DMS79 (cell line): ENCODE results near the gene SNRPB.

Source experiments
- DNase-seq: peaks from one replicate; lab custom pipeline; 2025; lab: John Stamatoyannopoulos, UW

The SNRPB gene

DNA sequence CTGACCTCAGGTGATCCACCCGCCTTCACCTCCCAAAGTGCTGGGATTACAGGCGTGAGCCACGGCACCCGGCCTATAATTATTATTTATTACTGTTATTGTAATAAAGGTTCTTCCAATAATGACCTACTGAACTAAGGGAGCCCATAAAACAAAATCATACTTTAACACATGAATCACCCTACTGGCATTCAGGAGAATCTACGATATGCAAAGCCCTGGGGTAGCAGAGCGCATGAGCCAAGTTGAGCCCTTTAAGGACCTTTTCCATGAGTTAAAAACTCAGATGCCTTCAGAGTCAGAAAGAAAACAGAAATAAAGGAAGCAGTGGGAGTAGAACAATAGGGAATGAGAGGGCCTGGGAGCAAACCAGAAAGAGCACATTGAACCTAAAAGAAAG, 41.5 kb downstream of the SNRPB start:
- no peak for DNase-seq

DNA sequence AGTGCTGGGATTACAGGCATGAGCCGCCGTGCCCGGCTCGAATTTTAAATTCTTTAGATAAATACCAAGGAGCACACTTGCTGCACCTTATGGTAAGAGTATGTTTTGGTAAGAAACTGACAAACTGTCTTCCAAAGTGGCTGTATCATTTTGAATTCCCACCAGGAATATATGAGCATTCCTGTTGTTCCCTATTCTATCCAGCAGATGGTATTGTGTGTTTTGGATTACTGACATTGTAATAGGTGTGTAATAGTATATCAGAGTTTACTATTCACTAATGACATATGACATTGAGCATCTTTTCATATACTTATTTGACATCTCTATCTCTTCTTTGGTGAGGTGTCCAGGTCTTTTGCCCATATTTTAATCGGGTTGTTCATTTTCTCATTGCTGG, 49.3 kb downstream of the SNRPB start:
- no peak for DNase-seq

DNA sequence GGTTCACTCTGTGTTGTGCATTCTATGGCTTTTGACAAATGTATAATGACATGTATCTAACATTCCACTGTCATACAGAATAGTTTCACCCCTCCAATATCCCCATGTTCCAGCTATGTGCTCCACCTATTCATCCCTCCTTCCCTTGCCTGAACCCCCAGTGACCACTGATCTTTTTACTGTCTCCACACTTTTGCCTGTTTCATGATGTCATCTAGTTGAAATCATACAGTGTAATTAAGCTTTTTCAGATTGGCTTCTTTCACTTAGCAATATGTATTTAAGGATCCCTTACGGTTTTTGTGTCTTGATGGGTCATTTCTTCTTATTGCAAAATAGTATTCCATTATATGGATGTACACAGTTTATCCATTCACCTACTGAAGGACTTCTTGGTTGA, 50.1 kb downstream of the SNRPB start:
- no peak for DNase-seq

DNA sequence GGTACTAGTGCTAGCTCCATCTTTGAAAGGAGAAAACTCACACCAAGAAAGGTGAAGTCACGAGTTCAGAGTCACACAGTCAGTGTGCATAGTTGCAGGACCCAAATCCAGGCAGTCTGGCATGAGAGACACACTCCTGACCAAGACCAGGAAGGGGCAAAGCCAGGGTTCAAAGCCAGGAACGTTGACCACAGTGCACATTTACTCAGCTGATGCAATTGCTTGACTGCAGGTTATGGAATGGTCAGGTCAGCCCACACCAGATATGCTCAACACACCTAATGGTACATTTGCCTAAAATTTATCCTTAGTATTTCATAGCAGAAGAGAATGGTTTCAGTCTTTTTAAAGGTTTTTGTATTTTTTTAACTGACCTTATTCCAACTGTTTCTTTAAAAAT, 52.2 kb downstream of the SNRPB start:
- no peak for DNase-seq

DNA sequence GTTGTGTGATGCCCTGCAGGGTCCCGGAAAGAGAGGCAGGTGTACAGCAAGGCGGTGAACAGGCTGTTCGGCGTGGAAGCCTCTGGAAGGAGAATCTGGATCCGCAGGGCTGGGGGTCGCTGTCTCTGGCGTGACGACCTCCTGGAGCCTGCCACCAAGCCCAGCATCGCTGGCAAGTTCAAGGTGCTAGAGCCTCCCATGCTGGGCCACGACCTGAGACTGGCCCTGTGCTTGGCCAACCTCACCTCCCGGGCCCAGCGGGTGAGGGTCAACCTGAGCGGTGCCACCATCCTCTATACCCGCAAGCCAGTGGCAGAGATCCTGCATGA, 53.4 kb downstream of the SNRPB start:
- no peak for DNase-seq

DNA sequence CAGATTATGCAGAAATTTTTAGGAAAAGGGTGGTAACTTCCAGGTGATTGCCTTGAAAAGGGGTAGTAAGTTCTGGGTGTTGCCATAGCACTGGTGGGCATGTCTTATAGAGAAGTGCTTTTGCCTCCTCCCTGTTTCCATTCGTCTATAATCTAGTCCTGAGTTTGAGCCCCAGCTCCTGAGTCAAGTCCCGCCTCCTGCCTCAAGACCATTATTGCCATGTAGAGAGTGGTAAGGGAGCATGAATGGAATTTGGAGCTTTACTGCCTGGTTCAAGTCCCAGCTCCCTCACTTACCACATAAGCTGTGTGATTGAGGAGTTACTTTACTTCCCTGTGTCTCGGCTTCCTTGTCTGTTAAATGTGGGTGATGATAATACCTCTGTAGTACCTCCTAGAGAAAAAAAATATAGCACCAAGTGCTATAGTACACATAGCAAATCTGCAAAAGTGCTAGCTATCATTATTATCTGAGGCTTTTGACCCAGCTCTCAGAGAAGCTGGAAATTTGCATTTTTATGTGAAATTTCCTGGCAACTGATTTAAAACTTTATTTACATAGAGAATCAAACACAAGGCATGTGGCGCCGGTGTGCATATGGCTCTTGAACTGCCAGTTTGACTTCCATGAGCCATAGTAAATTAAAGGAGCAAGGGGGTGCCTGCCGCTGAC, 53.9 kb downstream of the SNRPB start:
- no peak for DNase-seq
